Activated CD8-positive, alpha-beta T cell treated with anti-CD3 and anti-CD28 coated beads, Interleukin-2, amount 10 ng/mL, durations not matched to agents 7 days and 5 days (primary cell): ENCODE data around the gene TICAM1. TPM values are rescaled to one million over a fixed set of nuclear protein-coding genes. Genes with fewer than 3 reads are reported as not detected.
"Not testable (repeated sequence)": the region's sequence is repeated elsewhere in the genome, so short reads cannot be mapped to it uniquely, and the experiment has no call there.

Experiments used
- ATAC-seq: fragments of 150-1000 bp; cut with Tn5 transposase; one replicate; pipeline ENCODE4 v1.10.0; 2021; ENCODE audit warnings: moderate library complexity
- CTCF ChIA-PET: fragments of 350-600 bp; sonication (Branson Sonifier 250); formaldehyde crosslinking; loops from one replicate; lab custom pipeline; 2021; ENCODE audit warnings: antibody characterized with exemption; lab: Charles Lee
- POLR2A ChIA-PET: fragments of 350-600 bp; sonication (Branson Sonifier 250); formaldehyde crosslinking; loops from one replicate; lab custom pipeline; 2021; ENCODE audit warnings: antibody characterized with exemption; lab: Charles Lee
- DNase-seq: peaks from one replicate; pipeline ENCODE4 v3.0.0-alpha.2; 2020
- H3K27ac Mint-ChIP-seq: one replicate; pipeline ENCODE4 v1.8.0; 2021; ENCODE audit warnings: mild to moderate bottlenecking, mixed read lengths
- H3K27me3 Mint-ChIP-seq: one replicate; pipeline ENCODE4 v1.8.0; 2021; ENCODE audit warnings: low read depth, mixed read lengths
- H3K36me3 Mint-ChIP-seq: one replicate; pipeline ENCODE4 v1.8.0; 2021; ENCODE audit warnings: low read depth, mixed read lengths
- H3K4me1 Mint-ChIP-seq: one replicate; pipeline ENCODE4 v1.8.0; 2021; ENCODE audit warnings: low read depth, mixed read lengths
- H3K4me3 Mint-ChIP-seq: one replicate; pipeline ENCODE4 v1.8.0; 2021; ENCODE audit warnings: mild to moderate bottlenecking, mixed read lengths
- H3K9me3 Mint-ChIP-seq: one replicate; pipeline ENCODE4 v1.8.0; 2022; ENCODE audit warnings: mixed read lengths; ENCODE audit not compliant: insufficient read depth
- total RNA-seq, 2 experiments: library from RNA; stranded (reverse); gene quantifications; one replicate each; pipeline ENCODE4 v1.2.3, GENCODE V29; 2021

TICAM1 gene
- total RNA-seq, 2 experiments from 2014 or later, result 14.0 to 15.2 TPM

GRCh38 chr19:4786412-4787016 is 45.0 kb downstream of the TICAM1 start:
- DNase-seq, H3K36me3 Mint-ChIP-seq, POLR2A ChIA-PET, H3K27ac Mint-ChIP-seq, CTCF ChIA-PET, H3K9me3 Mint-ChIP-seq, H3K27me3 Mint-ChIP-seq, H3K4me3 Mint-ChIP-seq, H3K4me1 Mint-ChIP-seq, ATAC-seq: not testable (repeated sequence)

GRCh38 chr19:4781801-4782200 is 49.7 kb downstream of the TICAM1 start:
- no peak for ATAC-seq
- Mint-ChIP-seq H3K27me3 (no peaks in the 10 kb centered on the region), H3K36me3 (no peaks in the 10 kb centered on the region), H3K27ac (no peak overlapping the region), H3K9me3 (no peaks in the 10 kb centered on the region), H3K4me1 (no peaks in the 10 kb centered on the region), H3K4me3 (no peak overlapping the region)
- CTCF ChIA-PET, result interaction anchor here (2.1 kb wide), 1 partner anchor 9 kb away, joined by 9 read pairs; the partner anchor contains the start of gene FEM1A
- no peak for DNase-seq
- POLR2A ChIA-PET, result no interaction called here

GRCh38 chr19:4780860-4781259 is 50.7 kb downstream of the TICAM1 start:
- ChIA-PET CTCF (no interaction called here), POLR2A (no interaction called here)
- no peaks in the 10 kb centered on the region for H3K27me3 Mint-ChIP-seq
- no peaks in the 10 kb centered on the region for H3K36me3 Mint-ChIP-seq
- DNase-seq (no peak), ATAC-seq (no peak)
- no peaks in the 10 kb centered on the region for H3K4me1 Mint-ChIP-seq
- H3K27ac Mint-ChIP-seq, result no peak overlapping the region
- H3K9me3 Mint-ChIP-seq, result no peaks in the 10 kb centered on the region
- no peak overlapping the region for H3K4me3 Mint-ChIP-seq

- H3K4me1 Mint-ChIP-seq, H3K4me3 Mint-ChIP-seq, ATAC-seq, H3K27me3 Mint-ChIP-seq, H3K36me3 Mint-ChIP-seq, H3K9me3 Mint-ChIP-seq, POLR2A ChIA-PET, H3K27ac Mint-ChIP-seq, DNase-seq: not testable (repeated sequence)
- CTCF ChIA-PET, result interaction anchor here (1.3 kb wide), 1 partner anchor 13 kb away, joined by 5 read pairs; the partner anchor contains the start of gene FEM1A
These were observed 53.4 kb downstream of the TICAM1 start for GRCh38 chr19:4778124-4778523.

- POLR2A ChIA-PET, result no interaction called here
- no peaks in the 10 kb centered on the region for H3K4me1 Mint-ChIP-seq
- CTCF ChIA-PET, result interaction anchor here (1.3 kb wide), 1 partner anchor 15 kb away, joined by 5 read pairs; the partner anchor contains the start of gene FEM1A
- no peak overlapping the region for H3K4me3 Mint-ChIP-seq
- H3K36me3 Mint-ChIP-seq, result no peaks in the 10 kb centered on the region
- DNase-seq (no peak), ATAC-seq (no peak)
- no peak overlapping the region for H3K27ac Mint-ChIP-seq
- peaks cover 2% of the 10 kb centered on the region for H3K27me3 Mint-ChIP-seq
- H3K9me3 Mint-ChIP-seq, result no peaks in the 10 kb centered on the region
These were observed 54.9 kb downstream of the TICAM1 start for GRCh38 chr19:4776436-4777211.

- ChIA-PET POLR2A (no interaction called here), CTCF (no interaction called here)
- Mint-ChIP-seq H3K27ac (no peak overlapping the region), H3K9me3 (no peaks in the 10 kb centered on the region), H3K27me3 (peaks cover 2% of the 10 kb centered on the region), H3K36me3 (no peaks in the 10 kb centered on the region), H3K4me3 (no peak overlapping the region), H3K4me1 (no peaks in the 10 kb centered on the region)
- DNase-seq (no peak), ATAC-seq (no peak)
These were observed 55.8 kb downstream of the TICAM1 start for GRCh38 chr19:4775627-4776152.

GRCh38 chr19:4774136-4774535 is 57.4 kb downstream of the TICAM1 start:
- POLR2A ChIA-PET, result no interaction called here
- Mint-ChIP-seq H3K27ac (no peak overlapping the region), H3K9me3 (no peaks in the 10 kb centered on the region), H3K36me3 (no peaks in the 10 kb centered on the region), H3K4me1 (no peaks in the 10 kb centered on the region), H3K4me3 (no peak overlapping the region), H3K27me3 (peaks cover 2% of the 10 kb centered on the region)
- DNase-seq (no peak), ATAC-seq (no peak)
- CTCF ChIA-PET, result no interaction called here

GRCh38 chr19:4773047-4773640 is 58.4 kb downstream of the TICAM1 start:
- no peak for ATAC-seq
- no peaks in the 10 kb centered on the region for H3K36me3 Mint-ChIP-seq
- no peaks in the 10 kb centered on the region for H3K4me1 Mint-ChIP-seq
- CTCF ChIA-PET, result interaction anchor here (1.1 kb wide), 1 partner anchor 18 kb away, joined by 5 read pairs; the partner anchor contains the start of gene FEM1A
- POLR2A ChIA-PET, result no interaction called here
- no peak overlapping the region for H3K4me3 Mint-ChIP-seq
- H3K27me3 Mint-ChIP-seq, result peaks cover 2% of the 10 kb centered on the region
- no peak for DNase-seq
- H3K27ac Mint-ChIP-seq, result no peak overlapping the region
- no peaks in the 10 kb centered on the region for H3K9me3 Mint-ChIP-seq

- ChIA-PET POLR2A (no interaction called here), CTCF (interaction anchor here (1.1 kb wide), 1 partner anchor 19 kb away, joined by 5 read pairs; the partner anchor contains the start of gene FEM1A)
- Mint-ChIP-seq H3K9me3 (no peaks in the 10 kb centered on the region), H3K4me3 (no peak overlapping the region), H3K27me3 (peaks cover 2% of the 10 kb centered on the region), H3K4me1 (no peaks in the 10 kb centered on the region), H3K27ac (no peak overlapping the region), H3K36me3 (no peaks in the 10 kb centered on the region)
- DNase-seq, result no peak
- no peak for ATAC-seq
These were observed 58.9 kb downstream of the TICAM1 start for GRCh38 chr19:4772566-4772965.

- H3K9me3 Mint-ChIP-seq, result no peaks in the 10 kb centered on the region
- H3K4me3 Mint-ChIP-seq, result no peak overlapping the region
- no peaks in the 10 kb centered on the region for H3K4me1 Mint-ChIP-seq
- peaks cover 2% of the 10 kb centered on the region for H3K27me3 Mint-ChIP-seq
- ATAC-seq (peak; percentile 86), DNase-seq (peak; percentile 91)
- H3K27ac Mint-ChIP-seq, result no peak overlapping the region
- ChIA-PET CTCF (interaction anchor here (0.7 to 0.9 kb wide), 2 partner anchors 21 to 30 kb away, joined by 3 read pairs; no protein-coding TSS in a partner anchor), POLR2A (interaction anchor here (0.6 kb wide), 2 partner anchors 110 to 988 kb away, joined by 3 read pairs; no protein-coding TSS in a partner anchor)
- H3K36me3 Mint-ChIP-seq, result no peaks in the 10 kb centered on the region
These were observed 62.4 kb downstream of the TICAM1 start for GRCh38 chr19:4768934-4769777.
